Mucosa of descending colon (tissue), 3 donors: Measurements from ENCODE around the gene COL25A1. TPM values are rescaled to one million over a fixed set of nuclear protein-coding genes. Genes with fewer than 3 reads are reported as not detected.

Experiments used
- ATAC-seq: fragments of 200-7000 bp; cut with Tn5 transposase; one replicate; pipeline ENCODE4 v1.9.1; 2020; ENCODE audit warnings: mild to moderate bottlenecking, moderate library complexity
- DNase-seq, 3 donors: peaks; one replicate each; pipeline ENCODE4 v3.0.0-alpha.2; 2020
- H3K36me3 ChIP-seq: fragments of 200-600 bp; one replicate; pipeline ENCODE4 v1.8.0; 2021; ENCODE audit warnings: low read depth, mild to moderate bottlenecking
- H3K4me1 ChIP-seq: fragments of 200-600 bp; one replicate; pipeline ENCODE4 v1.8.0; 2021; ENCODE audit warnings: low read depth, mild to moderate bottlenecking
- H3K4me3 ChIP-seq: fragments of 200-600 bp; one replicate; pipeline ENCODE4 v1.8.0; 2021; ENCODE audit warnings: mild to moderate bottlenecking
- H3K9me3 ChIP-seq: fragments of 200-600 bp; one replicate; pipeline ENCODE4 v1.8.0; 2021; ENCODE audit warnings: mild to moderate bottlenecking
- CTCF ChIP-seq: fragments of 200-600 bp; IDR thresholded peaks from one replicate; pipeline ENCODE4 v1.8.0; 2022; ENCODE audit warnings: antibody characterized with exemption, mild to moderate bottlenecking
- intact Hi-C, 2 donors: fragments of 100-400 bp; cut with DNase I in 1 of 2; cut with micrococcal nuclease in 1 of 2; formaldehyde crosslinking; loops; one replicate each; pipeline versions ENCODE4 v1.11.0 to v1.11.1; 2022; cut with DNase I, micrococcal nuclease
- total RNA-seq, 3 donors: library from RNA; stranded (reverse); fragmentation: NEBNext Ultra II Directional in 2 of 3; extraction: Animal tissue kit (Norgen Biotek cat#: 25700) in 2 of 3; gene quantifications; one replicate each; pipeline versions ENCODE4 v1.2.1 to v1.2.4, GENCODE V29; 2021 to 2023
- donor health status: DM: no; HTN: no; CAD: no; lungs with moderate emphysema.
- donor health status: DM: no; HTN: no; CAD: no.
- donor health status: DM: no; HTN: yes; CAD: no.

The COL25A1 gene
- total RNA-seq, 3 donors from 2014 or later: 0.12 to 0.35 (median 0.14) TPM

GRCh38 chr4:108903464-108904221 lies 398.8 kb downstream of the COL25A1 start:
- no peak overlapping the region for H3K4me3 ChIP-seq
- no peak for ATAC-seq
- no peaks in the 10 kb centered on the region for H3K36me3 ChIP-seq
- H3K9me3 ChIP-seq: no peaks in the 10 kb centered on the region
- TF ChIP-seq CTCF: no peak
- no peaks in the 10 kb centered on the region for H3K4me1 ChIP-seq
- intact Hi-C loops: no loop called here
- DNase-seq: no peak

- H3K4me1 ChIP-seq: no peaks in the 10 kb centered on the region
- DNase-seq: no peak
- H3K4me3 ChIP-seq: no peak overlapping the region
- no peak for ATAC-seq
- no peaks in the 10 kb centered on the region for H3K36me3 ChIP-seq
- no peak for TF ChIP-seq CTCF
- H3K9me3 ChIP-seq: no peaks in the 10 kb centered on the region
- intact Hi-C loops: no loop called here
Measured at GRCh38 chr4:108902769-108903168, 399.7 kb downstream of the COL25A1 start.

- no peak for ATAC-seq
- H3K9me3 ChIP-seq: no peaks in the 10 kb centered on the region
- intact Hi-C loops: no loop called here
- no peak overlapping the region for H3K4me3 ChIP-seq
- no peak for TF ChIP-seq CTCF
- DNase-seq: no peak
- H3K4me1 ChIP-seq: no peaks in the 10 kb centered on the region
- no peaks in the 10 kb centered on the region for H3K36me3 ChIP-seq
Measured at GRCh38 chr4:108901291-108901690, 401.2 kb downstream of the COL25A1 start.

DNA sequence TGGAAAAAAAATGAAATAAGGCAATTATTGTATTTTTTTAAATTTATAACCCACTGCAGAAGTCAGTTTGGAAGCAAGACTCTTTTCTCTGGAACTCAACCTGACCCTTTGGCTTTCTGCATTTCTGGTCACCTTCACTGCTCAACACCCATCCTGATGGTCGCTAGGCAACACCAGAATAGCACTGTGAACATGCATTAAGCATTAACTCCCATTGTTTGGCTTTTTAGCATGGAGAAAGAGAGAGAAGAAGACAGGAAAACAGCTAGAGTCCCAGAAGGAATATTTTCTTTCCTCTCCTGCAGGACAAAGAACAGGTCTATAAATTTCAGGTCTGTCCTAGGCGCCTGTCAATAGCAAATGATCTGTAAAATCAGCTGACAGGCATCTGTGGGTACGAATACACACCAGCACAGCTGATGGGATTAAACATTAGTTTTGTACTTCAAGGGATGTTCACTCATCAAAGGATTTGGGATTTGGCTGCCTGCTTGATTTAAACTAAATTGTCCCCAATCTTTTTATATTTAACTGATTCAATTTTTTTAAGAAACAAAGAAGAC lies 402.4 kb downstream of the COL25A1 start:
- Histone ChIP-seq H3K4me1 (no peaks in the 10 kb centered on the region), H3K4me3 (no peak overlapping the region), H3K9me3 (no peaks in the 10 kb centered on the region), H3K36me3 (no peaks in the 10 kb centered on the region)
- DNase-seq (no peak), ATAC-seq (no peak)
- intact Hi-C loops: no loop called here
- TF ChIP-seq CTCF: no peak

DNA sequence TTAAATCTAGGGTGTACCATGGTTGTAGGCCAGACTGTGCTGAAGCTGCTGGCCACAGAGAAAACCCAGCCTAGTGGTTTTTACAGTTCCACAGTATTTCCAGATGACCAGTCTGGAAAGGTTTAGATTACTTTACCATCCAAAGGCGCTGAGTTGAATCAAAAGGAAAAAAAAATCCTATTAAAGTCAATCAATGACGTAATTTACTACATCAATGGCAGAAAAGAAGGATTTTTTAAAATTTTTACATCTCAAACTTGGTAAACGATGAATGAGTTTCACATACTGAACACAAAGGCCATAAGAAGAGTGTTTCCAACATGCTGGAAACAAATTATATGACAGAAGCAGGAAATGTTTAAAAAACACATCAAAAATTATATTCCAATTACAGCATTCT lies 409.0 kb downstream of the COL25A1 start:
- intact Hi-C loops: no loop called here
- no peak for ATAC-seq
- Histone ChIP-seq H3K4me3 (no peak overlapping the region), H3K9me3 (no peaks in the 10 kb centered on the region), H3K36me3 (no peaks in the 10 kb centered on the region), H3K4me1 (no peaks in the 10 kb centered on the region)
- no peak for DNase-seq
- no peak for TF ChIP-seq CTCF
